ENCODE results near the gene SPATS2.

DNA sequence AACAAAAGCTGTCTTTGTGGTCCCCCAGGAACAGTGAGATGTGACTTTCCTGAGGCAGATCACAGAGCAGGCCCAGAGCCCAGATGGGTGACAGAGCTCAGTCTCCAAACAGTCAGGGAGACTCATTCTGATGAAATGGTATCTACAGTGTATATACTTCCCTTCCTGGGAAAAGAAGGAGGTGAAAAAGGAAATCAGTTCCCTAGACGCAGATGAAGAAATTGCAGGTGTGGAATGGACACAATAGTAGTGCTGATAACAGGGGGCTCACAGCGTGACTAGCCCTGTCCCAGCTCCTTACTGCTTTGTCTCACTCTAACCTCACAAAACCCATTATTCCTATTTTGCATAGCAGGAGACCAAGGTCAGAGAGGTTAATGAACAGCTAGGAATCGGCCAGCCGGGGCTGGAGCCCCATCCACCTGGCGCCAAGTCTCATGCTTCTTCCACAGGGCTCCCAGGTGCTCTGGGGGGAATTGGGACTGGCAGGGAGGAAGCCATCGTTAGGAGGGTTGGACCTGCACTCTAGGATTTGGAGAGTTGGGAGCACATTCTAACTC is 183.5 kb downstream of the SPATS2 start:
- TF ChIP-seq TAF1 (IDR thresholded peaks at IDR 0.05; ENCODE audit: borderline replicate concordance, low read depth, low read length) (no peak), CTCF (IDR thresholded peaks at IDR 0.05) (no peak), CHD2 (IDR thresholded peaks at IDR 0.05; ENCODE audit: low read length, partially characterized antibody) (no peak), FOXM1 (IDR thresholded peaks at IDR 0.05; ENCODE audit: low read depth) (no peak), GATA2 (CRISPR knock-in tag; IDR thresholded peaks at IDR 0.05) (no peak), EP300 (IDR thresholded peaks at IDR 0.05; ENCODE audit: borderline replicate concordance in 1 of 2, low read depth in 1 of 2, low read length in 1 of 2) (no peak), NFIC (IDR thresholded peaks at IDR 0.05; ENCODE audit: borderline replicate concordance) (no peak), USF2 (IDR thresholded peaks at IDR 0.05; ENCODE audit: borderline replicate concordance, low read depth, low read length) (no peak), REST (IDR thresholded peaks at IDR 0.05; ENCODE audit: low read depth, low read length) (no peak), TCF12 (IDR thresholded peaks at IDR 0.05) (no peak), FOXJ3 (CRISPR knock-in tag; IDR thresholded peaks at IDR 0.05) (no peak)
